GM19372 (cell line): ENCODE results near the gene WDFY1.

ENCODE experiments used
- ATAC-seq: cut with Tn5 transposase; IDR thresholded peaks from one replicate; pipeline ENCODE4 v1.9.1; 2021; ENCODE audit warnings: mild to moderate bottlenecking, low read depth, moderate library complexity; ENCODE audit not compliant: unreplicated experiment

The WDFY1 gene

GRCh38 chr2:223865124-223865523, 80.0 kb downstream of the WDFY1 start:
- ATAC-seq, result no peak

GRCh38 chr2:223863491-223863890, 81.6 kb downstream of the WDFY1 start:
- no peak for ATAC-seq

- ATAC-seq, result no peak
These were observed 84.1 kb downstream of the WDFY1 start for GRCh38 chr2:223860809-223861738.

- ATAC-seq, result no peak
These were observed 86.1 kb downstream of the WDFY1 start for GRCh38 chr2:223859070-223859469.

- no peak for ATAC-seq
These were observed 88.6 kb downstream of the WDFY1 start for GRCh38 chr2:223856584-223856983.

GRCh38 chr2:223856021-223856420, 89.1 kb downstream of the WDFY1 start:
- ATAC-seq, result no peak

GRCh38 chr2:223855426-223855825, 89.7 kb downstream of the WDFY1 start:
- no peak for ATAC-seq

GRCh38 chr2:223854741-223855140, 90.4 kb downstream of the WDFY1 start:
- peak; percentile 47 for ATAC-seq

- ATAC-seq, result no peak
These were observed 91.7 kb downstream of the WDFY1 start for GRCh38 chr2:223853425-223853837.

GRCh38 chr2:223852281-223852795, 92.8 kb downstream of the WDFY1 start:
- no peak for ATAC-seq

GRCh38 chr2:223847410-223847809, 97.7 kb downstream of the WDFY1 start:
- no peak for ATAC-seq

GRCh38 chr2:223846515-223846914, 98.6 kb downstream of the WDFY1 start:
- ATAC-seq, result no peak

- no peak for ATAC-seq
These were observed 103.5 kb downstream of the WDFY1 start for GRCh38 chr2:223841436-223842190.

- peak; percentile 67 for ATAC-seq
These were observed 107.7 kb downstream of the WDFY1 start, which contains the start of gene AP1S3 for GRCh38 chr2:223837287-223838061. AP1S3 (minus strand) TSS chr2:223837582; CDS start chr2:223837450, 132 bp downstream.

- peak; percentile 58 for ATAC-seq
These were observed 109.2 kb downstream of the WDFY1 start for GRCh38 chr2:223835701-223836532.

- no peak for ATAC-seq
These were observed 110.7 kb downstream of the WDFY1 start for GRCh38 chr2:223834431-223834830.

- ATAC-seq, result no peak
These were observed 112.8 kb downstream of the WDFY1 start for GRCh38 chr2:223832241-223832903.

GRCh38 chr2:223829128-223829527, 116.0 kb downstream of the WDFY1 start:
- ATAC-seq, result no peak

GRCh38 chr2:223828314-223828713, 116.8 kb downstream of the WDFY1 start:
- ATAC-seq, result no peak
